CD4-positive, CD25-positive, alpha-beta regulatory T cell (primary cell): ENCODE data around the gene SPON2. TPM values are rescaled to one million over a fixed set of nuclear protein-coding genes. Genes with fewer than 3 reads are reported as not detected.

ENCODE experiments used
- ATAC-seq, 2 donors: fragments of 150-1000 bp; cut with Tn5 transposase; one replicate each; pipeline ENCODE4 v1.10.0; 2021; ENCODE audit warnings: low read depth in 2 of 2, moderate number of reproducible peaks in 2 of 2, moderate library complexity in 1 of 2
- DNase-seq, 3 donors: peaks; one replicate each; pipeline versions ENCODE4 v3.0.0 to v3.0.0-alpha.2; 2012 to 2022; ENCODE audit warnings: mixed read lengths in 1 of 3
- H3K27ac ChIP-seq: one replicate; pipeline ENCODE4 v1.7.0; 2013; ENCODE audit warnings: mild to moderate bottlenecking, low read length; ENCODE audit not compliant: insufficient read depth, poor library complexity, severe bottlenecking
- H3K27me3 ChIP-seq: one replicate; pipeline ENCODE4 v1.7.0; 2013; ENCODE audit warnings: low read length; ENCODE audit not compliant: control insufficient read depth, insufficient read depth
- H3K36me3 ChIP-seq: one replicate; pipeline ENCODE4 v1.7.0; 2013; ENCODE audit warnings: mild to moderate bottlenecking, low read length, moderate library complexity; ENCODE audit not compliant: control insufficient read depth, insufficient read depth
- H3K4me1 ChIP-seq: 2 replicates; pipeline ENCODE4 v1.7.0; 2013; ENCODE audit warnings: mild to moderate bottlenecking, low read length; ENCODE audit not compliant: insufficient read depth, control insufficient read depth, poor library complexity, severe bottlenecking
- H3K4me3 ChIP-seq: one replicate; pipeline ENCODE4 v1.7.0; 2013; ENCODE audit warnings: low read depth, mild to moderate bottlenecking, low read length, moderate library complexity
- H3K9me3 ChIP-seq, 2 experiments: 1 replicate in 1 of 2; 2 replicates in 1 of 2; pipeline ENCODE4 v1.7.0; 2013; ENCODE audit warnings: low read length in 2 of 2, mild to moderate bottlenecking in 1 of 2, moderate library complexity in 1 of 2; ENCODE audit not compliant: control insufficient read depth in 2 of 2
- H3K27ac Mint-ChIP-seq, 3 donors: one replicate each; pipeline ENCODE4 v1.8.0; 2020 to 2022; ENCODE audit warnings: mild to moderate bottlenecking in 3 of 3, mixed read lengths in 3 of 3, moderate library complexity in 2 of 3
- H3K27me3 Mint-ChIP-seq: one replicate; pipeline ENCODE4 v1.8.0; 2022; ENCODE audit warnings: mild to moderate bottlenecking, mixed read lengths
- H3K36me3 Mint-ChIP-seq: one replicate; pipeline ENCODE4 v1.8.0; 2020; ENCODE audit warnings: mixed read lengths
- H3K4me1 Mint-ChIP-seq, 4 donors: one replicate each; pipeline ENCODE4 v1.8.0; 2020 to 2022; ENCODE audit warnings: mixed read lengths in 4 of 4, mild to moderate bottlenecking in 1 of 4
- H3K4me3 Mint-ChIP-seq, 4 donors: one replicate each; pipeline ENCODE4 v1.8.0; 2020 to 2022; ENCODE audit warnings: mild to moderate bottlenecking in 4 of 4, mixed read lengths in 4 of 4, moderate library complexity in 3 of 4
- H3K9me3 Mint-ChIP-seq, 7 donors: one replicate each; pipeline ENCODE4 v1.8.0; 2020 to 2022; ENCODE audit warnings: mixed read lengths in 7 of 7, mild to moderate bottlenecking in 3 of 7, moderate library complexity in 2 of 7
- polyA plus RNA-seq, 4 donors: library from polyadenylated mRNA; unstranded; fragments of 300-500 nt; fragmentation: Illumina TruSeq; gene quantifications; one replicate each; pipeline ENCODE4 v1.2.3, GENCODE V29; 2021
- total RNA-seq: library from RNA; stranded (reverse); gene quantifications from one replicate; pipeline ENCODE4 v1.2.3, GENCODE V29; 2022

The SPON2 gene
- total and polyA plus RNA-seq, 5 donors from 2014 or later: 3.4 to 23.9 (median 6.2) TPM

- peak overlapping the region in 2 of 3 donors; percentile 55 to 78 for H3K27ac Mint-ChIP-seq
- ATAC-seq (no peak), DNase-seq (no peak)
- Histone ChIP-seq H3K4me1 (peaks cover 33% of the 10 kb centered on the region), H3K4me3 (no peak overlapping the region), H3K27me3 (no peaks in the 10 kb centered on the region), H3K36me3 (peaks cover 33% of the 10 kb centered on the region), H3K27ac (peak overlapping the region; percentile 25), H3K9me3 (no peaks in the 10 kb centered on the region)
- H3K9me3 Mint-ChIP-seq: no peaks in the 10 kb centered on the region
- peak overlapping the region; percentile 28 to 73 (median 57) for H3K4me3 Mint-ChIP-seq
- peaks cover 28% of the 10 kb centered on the region for H3K36me3 Mint-ChIP-seq
- H3K27me3 Mint-ChIP-seq: no peaks in the 10 kb centered on the region
- peaks cover 12 to 35% (median 24%) of the 10 kb centered on the region in 4 donors for H3K4me1 Mint-ChIP-seq
Observed at GRCh38 chr4:1216076-1216614, 43.8 kb upstream of the SPON2 start.

GRCh38 chr4:1215141-1216075, 43.0 kb upstream of the SPON2 start:
- Mint-ChIP-seq H3K4me3 (peak overlapping the region in 3 of 4 donors; percentile 28 to 52 (median 47)), H3K27ac (peak overlapping the region in 1 of 3 donors; percentile 73), H3K4me1 (peaks cover 12 to 35% (median 24%) of the 10 kb centered on the region in 4 donors), H3K36me3 (peaks cover 22% of the 10 kb centered on the region), H3K9me3 (no peaks in the 10 kb centered on the region), H3K27me3 (no peaks in the 10 kb centered on the region)
- Histone ChIP-seq H3K36me3 (peaks cover 36% of the 10 kb centered on the region), H3K9me3 (no peaks in the 10 kb centered on the region), H3K27ac (no peak overlapping the region), H3K4me1 (peaks cover 33% of the 10 kb centered on the region), H3K27me3 (no peaks in the 10 kb centered on the region), H3K4me3 (no peak overlapping the region)
- ATAC-seq (no peak), DNase-seq (no peak)

- Mint-ChIP-seq H3K9me3 (peaks cover 0 to under 1% (median 0%) of the 10 kb centered on the region in 7 donors), H3K27ac (no peak overlapping the region), H3K36me3 (peaks cover 17% of the 10 kb centered on the region), H3K4me1 (peaks cover 9 to 33% (median 21%) of the 10 kb centered on the region in 4 donors), H3K4me3 (no peak overlapping the region), H3K27me3 (no peaks in the 10 kb centered on the region)
- H3K27me3 ChIP-seq: no peaks in the 10 kb centered on the region
- H3K27ac ChIP-seq: no peak overlapping the region
- peaks cover 33% of the 10 kb centered on the region for H3K36me3 ChIP-seq
- H3K4me3 ChIP-seq: no peak overlapping the region
- no peaks in the 10 kb centered on the region for H3K9me3 ChIP-seq
- H3K4me1 ChIP-seq: peaks cover 29% of the 10 kb centered on the region
- DNase-seq (no peak), ATAC-seq (no peak)
Observed at GRCh38 chr4:1214101-1215095, 42.0 kb upstream of the SPON2 start.

GRCh38 chr4:1213336-1213995, 41.1 kb upstream of the SPON2 start:
- H3K9me3 ChIP-seq: no peaks in the 10 kb centered on the region
- H3K36me3 Mint-ChIP-seq: peaks cover 11% of the 10 kb centered on the region
- DNase-seq: no peak
- no peak overlapping the region for H3K27ac Mint-ChIP-seq
- peaks cover under 1 to 28% (median 13%) of the 10 kb centered on the region in 4 donors for H3K4me1 Mint-ChIP-seq
- H3K9me3 Mint-ChIP-seq: peaks cover 0 to 2% (median 0%) of the 10 kb centered on the region in 7 donors
- H3K27me3 ChIP-seq: no peaks in the 10 kb centered on the region
- H3K4me3 Mint-ChIP-seq: no peak overlapping the region
- H3K27me3 Mint-ChIP-seq: no peaks in the 10 kb centered on the region
- no peak for ATAC-seq
- H3K27ac ChIP-seq: no peak overlapping the region
- peaks cover 25% of the 10 kb centered on the region for H3K4me1 ChIP-seq
- no peak overlapping the region for H3K4me3 ChIP-seq
- peaks cover 33% of the 10 kb centered on the region for H3K36me3 ChIP-seq

GRCh38 chr4:1212546-1213335, 40.4 kb upstream of the SPON2 start:
- no peak for ATAC-seq
- Mint-ChIP-seq H3K27me3 (no peaks in the 10 kb centered on the region), H3K36me3 (peaks cover 7% of the 10 kb centered on the region), H3K9me3 (peaks cover 0 to 2% (median 0%) of the 10 kb centered on the region in 7 donors), H3K27ac (no peak overlapping the region), H3K4me3 (no peak overlapping the region), H3K4me1 (peaks cover 0 to 22% (median 9%) of the 10 kb centered on the region in 4 donors)
- H3K36me3 ChIP-seq: peaks cover 33% of the 10 kb centered on the region
- H3K9me3 ChIP-seq: no peaks in the 10 kb centered on the region
- no peaks in the 10 kb centered on the region for H3K27me3 ChIP-seq
- H3K27ac ChIP-seq: no peak overlapping the region
- peaks cover 27% of the 10 kb centered on the region for H3K4me1 ChIP-seq
- no peak for DNase-seq
- H3K4me3 ChIP-seq: no peak overlapping the region

GRCh38 chr4:1211891-1212545, 39.6 kb upstream of the SPON2 start:
- peaks cover 0 to 2% (median 0%) of the 10 kb centered on the region in 7 donors for H3K9me3 Mint-ChIP-seq
- peaks cover 3% of the 10 kb centered on the region for H3K36me3 Mint-ChIP-seq
- H3K27me3 ChIP-seq: no peaks in the 10 kb centered on the region
- DNase-seq (no peak), ATAC-seq (no peak)
- H3K27me3 Mint-ChIP-seq: no peaks in the 10 kb centered on the region
- no peak overlapping the region for H3K4me3 Mint-ChIP-seq
- H3K4me1 Mint-ChIP-seq: peaks cover 0 to 15% (median 6%) of the 10 kb centered on the region in 4 donors
- no peak overlapping the region for H3K4me3 ChIP-seq
- H3K9me3 ChIP-seq: no peaks in the 10 kb centered on the region
- peaks cover 33% of the 10 kb centered on the region for H3K36me3 ChIP-seq
- no peak overlapping the region for H3K27ac ChIP-seq
- H3K4me1 ChIP-seq: peaks cover 19% of the 10 kb centered on the region
- H3K27ac Mint-ChIP-seq: no peak overlapping the region
